Ishikawa (cell line): ENCODE measurements around the gene SGPP2.

Experiments
- CEBPB ChIP-seq: IDR thresholded peaks from 2 replicates; pipeline ENCODE4 v1.6.1; 2012
- CREB1 ChIP-seq: IDR thresholded peaks from 2 replicates; pipeline ENCODE4 v1.6.1; 2012; ENCODE audit warnings: low read depth
- EGR1 ChIP-seq: IDR thresholded peaks from 2 replicates; pipeline ENCODE4 v1.6.1; 2012
- EP300 ChIP-seq: IDR thresholded peaks from 2 replicates; pipeline ENCODE4 v1.6.1; 2012; ENCODE audit warnings: borderline replicate concordance
- FOXM1 ChIP-seq: IDR thresholded peaks from 2 replicates; pipeline ENCODE4 v1.6.1; 2012; ENCODE audit warnings: low read depth, borderline replicate concordance
- MAX ChIP-seq: IDR thresholded peaks from 2 replicates; pipeline ENCODE4 v1.6.1; 2012
- NFIC ChIP-seq: IDR thresholded peaks from 2 replicates; pipeline ENCODE4 v1.6.1; 2012
- RAD21 ChIP-seq: IDR thresholded peaks from 2 replicates; pipeline ENCODE4 v1.6.1; 2012; ENCODE audit warnings: low read depth
- REST ChIP-seq: IDR thresholded peaks from 2 replicates; pipeline ENCODE4 v1.6.1; 2012; ENCODE audit warnings: low read depth, mild to moderate bottlenecking
- TAF1 ChIP-seq: IDR thresholded peaks from 2 replicates; pipeline ENCODE4 v1.6.1; 2012; ENCODE audit warnings: low read depth, mild to moderate bottlenecking
- TCF12 ChIP-seq: IDR thresholded peaks from 2 replicates; pipeline ENCODE4 v1.6.1; 2012; ENCODE audit warnings: low read depth
- TEAD4 ChIP-seq: IDR thresholded peaks from 2 replicates; pipeline ENCODE4 v1.6.1; 2012
- USF1 ChIP-seq: IDR thresholded peaks from 2 replicates; pipeline ENCODE4 v1.6.1; 2012
- YY1 ChIP-seq: IDR thresholded peaks from 2 replicates; pipeline ENCODE4 v1.6.1; 2012; ENCODE audit warnings: low read depth
- ZBTB7A ChIP-seq: IDR thresholded peaks from 2 replicates; pipeline ENCODE4 v1.6.1; 2012; ENCODE audit warnings: low read depth

SGPP2 gene

GRCh38 chr2:222445227-222445626 lies 20.9 kb downstream of the SGPP2 start:
- TF ChIP-seq REST (no peak), YY1 (no peak), MAX (no peak), CEBPB (no peak), CREB1 (no peak), USF1 (no peak), TAF1 (no peak), EGR1 (no peak)

- TF ChIP-seq EP300, result no peak
- no peak for TF ChIP-seq CEBPB
- TF ChIP-seq ZBTB7A, result no peak
These were observed 22.8 kb downstream of the SGPP2 start for GRCh38 chr2:222447131-222447530.

- TF ChIP-seq CEBPB, result peak; percentile 88
- TF ChIP-seq FOXM1, result no peak
- no peak for TF ChIP-seq TAF1
- TF ChIP-seq TEAD4, result peak; percentile 28; the same call in 1 of the 2 replicates
- TF ChIP-seq USF1, result no peak
- TF ChIP-seq TCF12, result peak; percentile 34; the same call in 1 of the 2 replicates
These were observed 24.4 kb downstream of the SGPP2 start for GRCh38 chr2:222448748-222449181.

GRCh38 chr2:222450021-222450420 lies 25.7 kb downstream of the SGPP2 start:
- no peak for TF ChIP-seq TEAD4
- TF ChIP-seq FOXM1, result no peak
- no peak for TF ChIP-seq EP300
- no peak for TF ChIP-seq YY1
- TF ChIP-seq REST, result no peak
- TF ChIP-seq ZBTB7A, result no peak
- no peak for TF ChIP-seq USF1
- TF ChIP-seq CEBPB, result no peak
- no peak for TF ChIP-seq TAF1
- no peak for TF ChIP-seq RAD21
- TF ChIP-seq MAX, result no peak
- no peak for TF ChIP-seq EGR1
- no peak for TF ChIP-seq NFIC
- TF ChIP-seq CREB1, result no peak
- no peak for TF ChIP-seq TCF12

GRCh38 chr2:222451224-222451674 lies 26.9 kb downstream of the SGPP2 start:
- no peak for TF ChIP-seq TCF12
- no peak for TF ChIP-seq CREB1
- no peak for TF ChIP-seq TAF1
- TF ChIP-seq TEAD4, result no peak
- TF ChIP-seq REST, result no peak
- TF ChIP-seq YY1, result no peak
- TF ChIP-seq MAX, result no peak
- TF ChIP-seq EGR1, result no peak
- no peak for TF ChIP-seq FOXM1
- TF ChIP-seq NFIC, result no peak
- TF ChIP-seq USF1, result no peak
- no peak for TF ChIP-seq ZBTB7A
- no peak for TF ChIP-seq EP300
- TF ChIP-seq RAD21, result no peak
